ENCODE results near the gene ZNF274.

ZNF274 gene

GRCh38 chr19:58154679-58155648 is 27.9 kb upstream of the ZNF274 start:
- H2BK12ac ChIP-seq (ENCODE audit: low read length in 2 of 2) = no peak overlapping the region
- 11% methylated on average over 71 of the region's 85 CpGs for WGBS
- H3K79me1 ChIP-seq (replicated peaks; ENCODE audit: low read length, poor library complexity, severe bottlenecking) = peaks cover 14% of the 10 kb centered on the region
- H3K23ac ChIP-seq (ENCODE audit: low read length in 2 of 2) = no peak overlapping the region
- H2BK120ac ChIP-seq (ENCODE audit: low read depth, low read length) = peak overlapping the region; percentile 89
- peak; percentile 95 for DNase-seq
- peak overlapping the region; percentile 78 for H2BK15ac ChIP-seq (ENCODE audit: low read depth, poor library complexity, severe bottlenecking)
- peak overlapping the region; percentile 97 for H4K8ac ChIP-seq (ENCODE audit: low read length)
- H2AFZ ChIP-seq (ENCODE audit: low read depth, low read length) = peak overlapping the region; percentile 86
- H2AK5ac ChIP-seq (ENCODE audit: low read length, severe bottlenecking) = no peak overlapping the region
- H2BK5ac ChIP-seq (ENCODE audit: low read depth, low read length, poor library complexity, severe bottlenecking) = peak overlapping the region; percentile 76
- peaks cover 10% of the 10 kb centered on the region for H3K9me3 ChIP-seq (ENCODE audit: control insufficient read depth, low read length)
- H4K91ac ChIP-seq (ENCODE audit: low read length) = peak overlapping the region; percentile 88
- peak overlapping the region; percentile 22 to 98 for H3K18ac ChIP-seq (ENCODE audit: low read depth in 1 of 2, low read length in 2 of 2)
- H3K4me3 ChIP-seq (ENCODE audit: insufficient read depth in 1 of 2, low read depth in 1 of 2, low read length in 2 of 2) = peak overlapping the region; percentile 82 to 94
- H3K4ac ChIP-seq (ENCODE audit: low read depth in 1 of 2, low read length in 2 of 2) = peak overlapping the region; percentile 86 to 92
- H3K9ac ChIP-seq (ENCODE audit: low read length) = peak overlapping the region; percentile 97
- H3K4me2 ChIP-seq (ENCODE audit: low read length, poor library complexity, severe bottlenecking) = peak overlapping the region; percentile 82
- H3K27me3 ChIP-seq (ENCODE audit: control insufficient read depth in 1 of 2, insufficient read depth in 1 of 2, low read length in 2 of 2) = no peaks in the 10 kb centered on the region
- peak overlapping the region; percentile 53 for H3K27ac ChIP-seq (ENCODE audit: low read length, poor library complexity, severe bottlenecking)
- H3K4me1 ChIP-seq (ENCODE audit: control insufficient read depth, insufficient read depth, low read depth, low read length) = peaks cover 8% of the 10 kb centered on the region
- no peaks in the 10 kb centered on the region for H3K36me3 ChIP-seq (ENCODE audit: control insufficient read depth in 1 of 2, insufficient read depth in 2 of 2, low read depth in 1 of 2, low read length in 2 of 2)
- peak overlapping the region; percentile 36 to 81 for H3K14ac ChIP-seq (ENCODE audit: low read length in 2 of 2)

DNA sequence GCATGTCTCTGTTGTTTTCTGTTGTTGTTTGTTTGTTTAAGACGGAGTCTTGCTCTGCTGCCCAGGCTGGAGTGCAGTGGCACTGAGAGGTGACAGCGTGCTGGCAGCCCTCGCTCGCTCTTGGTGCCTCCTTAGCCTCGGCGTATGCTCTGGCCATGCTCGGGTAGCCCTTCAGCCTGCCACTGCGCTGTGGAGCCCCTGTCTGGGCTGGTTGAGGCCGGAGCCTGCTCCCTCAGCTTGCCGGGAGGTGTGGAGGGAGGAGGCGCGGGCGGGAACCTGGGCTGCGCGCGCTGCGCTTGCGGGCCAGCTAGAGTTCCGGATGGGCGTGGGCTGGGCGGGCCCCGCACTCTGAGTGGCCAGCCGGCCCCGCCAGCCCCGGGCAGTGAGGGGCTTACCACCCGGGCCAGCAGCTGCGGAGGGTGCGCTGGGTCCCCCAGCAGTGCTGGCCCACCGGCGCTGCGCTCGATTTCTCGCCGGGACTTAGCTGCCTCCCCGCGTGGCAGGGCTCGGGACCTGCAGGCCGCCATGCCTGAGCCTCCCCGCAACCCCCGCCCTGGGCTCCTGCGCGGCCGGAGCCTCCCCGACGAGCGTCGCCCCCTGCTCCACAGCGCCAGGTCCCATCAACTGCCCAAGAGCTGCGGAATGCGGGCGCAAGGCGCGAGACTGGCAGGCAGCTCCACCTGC is 25.7 kb upstream of the ZNF274 start:
- no peak overlapping the region for H2BK15ac ChIP-seq (ENCODE audit: low read depth, poor library complexity, severe bottlenecking)
- no peak overlapping the region for H4K8ac ChIP-seq (ENCODE audit: low read length)
- no peak overlapping the region for H3K27ac ChIP-seq (ENCODE audit: low read length, poor library complexity, severe bottlenecking)
- DNase-seq = no peak
- no peaks in the 10 kb centered on the region for H3K27me3 ChIP-seq (ENCODE audit: control insufficient read depth in 1 of 2, insufficient read depth in 1 of 2, low read length in 2 of 2)
- peaks cover 9% of the 10 kb centered on the region for H3K79me1 ChIP-seq (replicated peaks; ENCODE audit: low read length, poor library complexity, severe bottlenecking)
- no peak overlapping the region for H3K14ac ChIP-seq (ENCODE audit: low read length in 2 of 2)
- no peak overlapping the region for H2AFZ ChIP-seq (ENCODE audit: low read depth, low read length)
- H3K18ac ChIP-seq (ENCODE audit: low read depth in 1 of 2, low read length in 2 of 2) = no peak overlapping the region
- no peak overlapping the region for H2AK5ac ChIP-seq (ENCODE audit: low read length, severe bottlenecking)
- no peak overlapping the region for H2BK12ac ChIP-seq (ENCODE audit: low read length in 2 of 2)
- no peak overlapping the region for H2BK5ac ChIP-seq (ENCODE audit: low read depth, low read length, poor library complexity, severe bottlenecking)
- no peak overlapping the region for H3K4me3 ChIP-seq (ENCODE audit: insufficient read depth in 1 of 2, low read depth in 1 of 2, low read length in 2 of 2)
- 93% methylated on average over 50 of the region's 53 CpGs for whole genome bisulfite sequencing
- H3K4me1 ChIP-seq (ENCODE audit: control insufficient read depth, insufficient read depth, low read depth, low read length) = peaks cover 8% of the 10 kb centered on the region
- H3K4ac ChIP-seq (ENCODE audit: low read depth in 1 of 2, low read length in 2 of 2) = no peak overlapping the region
- H4K91ac ChIP-seq (ENCODE audit: low read length) = no peak overlapping the region
- no peak overlapping the region for H2BK120ac ChIP-seq (ENCODE audit: low read depth, low read length)
- peaks cover 21% of the 10 kb centered on the region for H3K9me3 ChIP-seq (ENCODE audit: control insufficient read depth, low read length)
- H3K9ac ChIP-seq (ENCODE audit: low read length) = no peak overlapping the region
- H3K4me2 ChIP-seq (ENCODE audit: low read length, poor library complexity, severe bottlenecking) = no peak overlapping the region
- no peak overlapping the region for H3K23ac ChIP-seq (ENCODE audit: low read length in 2 of 2)
- H3K36me3 ChIP-seq (ENCODE audit: control insufficient read depth in 1 of 2, insufficient read depth in 2 of 2, low read depth in 1 of 2, low read length in 2 of 2) = no peaks in the 10 kb centered on the region

GRCh38 chr19:58166268-58166667 is 16.6 kb upstream of the ZNF274 start:
- no peak overlapping the region for H3K27ac ChIP-seq (ENCODE audit: low read length, poor library complexity, severe bottlenecking)
- no peaks in the 10 kb centered on the region for H3K79me1 ChIP-seq (replicated peaks; ENCODE audit: low read length, poor library complexity, severe bottlenecking)
- no peak overlapping the region for H3K9ac ChIP-seq (ENCODE audit: low read length)
- no peak overlapping the region for H4K8ac ChIP-seq (ENCODE audit: low read length)
- H3K4me1 ChIP-seq (ENCODE audit: control insufficient read depth, insufficient read depth, low read depth, low read length) = no peaks in the 10 kb centered on the region
- no peak overlapping the region for H3K14ac ChIP-seq (ENCODE audit: low read length in 2 of 2)
- H3K18ac ChIP-seq (ENCODE audit: low read depth in 1 of 2, low read length in 2 of 2) = no peak overlapping the region
- H2BK12ac ChIP-seq (ENCODE audit: low read length in 2 of 2) = no peak overlapping the region
- no peaks in the 10 kb centered on the region for H3K27me3 ChIP-seq (ENCODE audit: control insufficient read depth in 1 of 2, insufficient read depth in 1 of 2, low read length in 2 of 2)
- DNase-seq = no peak
- H2AFZ ChIP-seq (ENCODE audit: low read depth, low read length) = no peak overlapping the region
- no peak overlapping the region for H2AK5ac ChIP-seq (ENCODE audit: low read length, severe bottlenecking)
- H2BK15ac ChIP-seq (ENCODE audit: low read depth, poor library complexity, severe bottlenecking) = no peak overlapping the region
- H3K36me3 ChIP-seq (ENCODE audit: control insufficient read depth in 1 of 2, insufficient read depth in 2 of 2, low read depth in 1 of 2, low read length in 2 of 2) = no peaks in the 10 kb centered on the region
- H3K4me2 ChIP-seq (ENCODE audit: low read length, poor library complexity, severe bottlenecking) = no peak overlapping the region
- no peak overlapping the region for H3K23ac ChIP-seq (ENCODE audit: low read length in 2 of 2)
- no CpG with 5 or more reads among the region's 1 CpG for WGBS
- no peak overlapping the region for H4K91ac ChIP-seq (ENCODE audit: low read length)
- H2BK120ac ChIP-seq (ENCODE audit: low read depth, low read length) = no peak overlapping the region
- peak overlapping the region in 1 of 2 experiments; percentile 51 for H3K4me3 ChIP-seq (ENCODE audit: insufficient read depth in 1 of 2, low read depth in 1 of 2, low read length in 2 of 2)
- peaks cover 88% of the 10 kb centered on the region for H3K9me3 ChIP-seq (ENCODE audit: control insufficient read depth, low read length)
- no peak overlapping the region for H2BK5ac ChIP-seq (ENCODE audit: low read depth, low read length, poor library complexity, severe bottlenecking)
- no peak overlapping the region for H3K4ac ChIP-seq (ENCODE audit: low read depth in 1 of 2, low read length in 2 of 2)

DNA sequence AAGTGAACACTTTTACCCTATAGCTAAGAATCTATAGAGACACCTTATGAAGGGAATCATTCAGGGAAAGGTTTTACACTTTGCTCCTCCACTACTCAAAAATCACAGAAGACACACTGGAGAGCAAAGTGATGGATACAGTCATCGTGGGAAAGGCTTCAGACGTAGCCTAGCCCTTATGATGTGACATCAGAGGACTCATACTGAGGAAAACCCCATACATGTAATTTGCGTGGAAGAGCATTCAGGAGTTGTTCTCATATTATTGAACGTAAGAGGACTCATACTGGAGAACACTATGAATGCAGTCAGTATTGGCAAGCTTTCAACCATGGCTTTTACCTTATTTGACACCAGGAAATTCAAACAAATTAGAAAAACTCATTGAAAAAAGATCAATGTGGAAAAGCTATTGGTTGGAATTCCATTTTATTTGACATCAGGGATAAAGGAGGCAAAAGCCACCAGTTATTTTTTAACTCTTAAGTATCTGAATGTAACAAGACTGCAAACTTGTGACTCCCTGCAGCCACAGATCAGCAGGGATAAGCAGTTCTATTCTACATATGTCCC is 16.1 kb upstream of the ZNF274 start:
- Histone ChIP-seq H2BK120ac (ENCODE audit: low read depth, low read length) (no peak overlapping the region), H3K23ac (ENCODE audit: low read length in 2 of 2) (no peak overlapping the region), H3K4me3 (ENCODE audit: insufficient read depth in 1 of 2, low read depth in 1 of 2, low read length in 2 of 2) (peak overlapping the region in 1 of 2 experiments; percentile 51), H3K18ac (ENCODE audit: low read depth in 1 of 2, low read length in 2 of 2) (no peak overlapping the region), H3K79me1 (replicated peaks; ENCODE audit: low read length, poor library complexity, severe bottlenecking) (no peaks in the 10 kb centered on the region), H3K27me3 (ENCODE audit: control insufficient read depth in 1 of 2, insufficient read depth in 1 of 2, low read length in 2 of 2) (no peaks in the 10 kb centered on the region), H2BK15ac (ENCODE audit: low read depth, poor library complexity, severe bottlenecking) (no peak overlapping the region), H4K8ac (ENCODE audit: low read length) (no peak overlapping the region), H3K9ac (ENCODE audit: low read length) (no peak overlapping the region), H3K14ac (ENCODE audit: low read length in 2 of 2) (no peak overlapping the region), H3K4me1 (ENCODE audit: control insufficient read depth, insufficient read depth, low read depth, low read length) (no peaks in the 10 kb centered on the region), H3K4me2 (ENCODE audit: low read length, poor library complexity, severe bottlenecking) (no peak overlapping the region), H4K91ac (ENCODE audit: low read length) (no peak overlapping the region), H3K9me3 (ENCODE audit: control insufficient read depth, low read length) (peaks cover 86% of the 10 kb centered on the region), H2BK5ac (ENCODE audit: low read depth, low read length, poor library complexity, severe bottlenecking) (no peak overlapping the region), H3K27ac (ENCODE audit: low read length, poor library complexity, severe bottlenecking) (no peak overlapping the region), H2BK12ac (ENCODE audit: low read length in 2 of 2) (no peak overlapping the region), H3K36me3 (ENCODE audit: control insufficient read depth in 1 of 2, insufficient read depth in 2 of 2, low read depth in 1 of 2, low read length in 2 of 2) (no peaks in the 10 kb centered on the region), H2AFZ (ENCODE audit: low read depth, low read length) (no peak overlapping the region), H2AK5ac (ENCODE audit: low read length, severe bottlenecking) (no peak overlapping the region), H3K4ac (ENCODE audit: low read depth in 1 of 2, low read length in 2 of 2) (no peak overlapping the region)
- DNase-seq = peak; percentile 6
- 35% methylated on average over 4 of the region's 4 CpGs for WGBS

All from mesenchymal stem cell (in vitro differentiated cells and primary cell).